DLD1 (cell line): Measurements from ENCODE around the gene AP1M1.

ENCODE experiments used
- in situ Hi-C: cut with HindIII; loops from 2 replicates; pipeline ENCODE4 v1.10.0; 2017; ENCODE audit warnings: low sequenced_read_pairs

AP1M1 gene

DNA sequence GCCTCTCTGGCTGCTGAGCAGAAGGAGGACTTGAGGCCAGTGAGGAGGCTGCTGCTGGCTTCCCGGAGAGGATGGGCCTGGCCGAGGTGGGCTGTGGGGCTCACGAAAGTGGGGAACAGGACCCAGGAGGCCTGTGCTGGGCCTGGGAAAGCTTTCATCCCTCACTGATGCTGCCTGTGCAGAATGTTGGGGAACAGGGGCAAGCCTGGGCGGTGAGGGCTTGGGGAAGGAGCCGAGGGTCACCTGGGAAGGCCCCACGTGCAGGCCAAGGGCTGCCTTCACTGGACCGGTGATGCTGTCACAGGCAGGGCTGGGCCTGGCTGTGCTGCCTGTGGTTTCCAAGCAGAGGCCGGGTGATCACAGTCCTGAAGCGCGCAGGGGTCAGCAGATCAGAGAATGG lies 9.4 kb downstream of the AP1M1 start:
- in situ Hi-C loops: loop anchor here (10.0 kb wide), 1 partner anchor 572 kb away; no protein-coding TSS in a partner anchor

DNA sequence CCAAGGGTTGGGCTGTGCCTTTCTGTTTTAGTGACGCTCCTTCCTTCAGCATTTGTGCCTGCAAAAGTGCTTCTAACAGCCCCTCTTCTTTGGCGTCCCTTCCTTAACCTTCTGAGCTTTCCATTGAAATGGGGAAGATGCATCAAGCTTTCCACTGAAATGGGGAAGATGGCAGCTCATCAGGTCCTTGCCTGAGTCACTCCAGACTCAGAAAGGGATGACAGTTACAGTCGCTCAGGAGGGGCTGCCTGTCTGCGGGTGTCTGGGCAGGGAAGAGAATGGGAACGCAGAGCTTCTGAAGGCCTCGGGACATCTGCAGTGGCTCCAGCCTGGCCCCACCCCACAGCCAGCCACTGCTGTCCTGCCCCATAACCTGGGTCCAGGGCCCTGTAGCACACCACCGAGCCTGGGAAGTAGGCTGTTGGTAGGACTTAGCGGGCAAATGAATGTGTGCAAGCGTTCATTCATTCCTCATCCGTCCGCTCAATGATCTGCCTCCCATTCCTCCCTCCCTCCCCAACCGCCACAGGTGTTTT lies 9.8 kb downstream of the AP1M1 start:
- in situ Hi-C loops: loop anchor here (10.0 kb wide), 1 partner anchor 573 kb away; no protein-coding TSS in a partner anchor

DNA sequence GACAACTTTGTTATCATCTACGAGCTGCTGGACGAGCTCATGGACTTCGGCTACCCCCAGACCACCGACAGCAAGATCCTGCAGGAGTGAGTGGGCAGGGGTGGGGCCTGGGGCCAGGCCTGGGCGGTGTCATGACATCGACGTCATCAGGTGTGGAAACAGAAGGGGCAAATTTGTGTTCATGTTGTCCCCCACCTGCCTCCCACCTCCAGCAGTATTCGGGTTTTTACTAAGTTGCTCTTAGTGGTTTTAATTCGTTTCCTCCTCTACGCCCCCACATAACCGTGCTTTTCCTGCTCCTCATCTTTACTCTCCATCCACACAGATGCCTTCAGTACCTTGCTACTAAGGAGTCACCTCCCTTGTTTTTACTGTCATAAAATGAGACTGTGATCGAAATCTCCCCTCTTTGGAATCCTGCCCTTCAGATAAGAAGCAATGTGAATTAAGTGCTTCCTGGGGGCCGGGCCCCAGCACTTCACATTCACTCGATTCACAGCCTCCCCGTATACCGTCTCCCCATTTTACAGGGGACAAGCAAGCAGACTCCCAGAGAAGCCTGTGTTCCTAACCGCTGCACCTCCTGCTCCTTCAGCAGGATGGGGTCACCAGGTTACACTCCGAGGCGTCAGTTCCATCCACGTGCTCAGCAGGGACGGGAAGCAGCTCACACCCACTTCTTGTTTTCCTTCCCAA lies 10.5 kb downstream of the AP1M1 start:
- in situ Hi-C loops: loop anchor here (10.0 kb wide), 1 partner anchor 573 kb away; no protein-coding TSS in a partner anchor

DNA sequence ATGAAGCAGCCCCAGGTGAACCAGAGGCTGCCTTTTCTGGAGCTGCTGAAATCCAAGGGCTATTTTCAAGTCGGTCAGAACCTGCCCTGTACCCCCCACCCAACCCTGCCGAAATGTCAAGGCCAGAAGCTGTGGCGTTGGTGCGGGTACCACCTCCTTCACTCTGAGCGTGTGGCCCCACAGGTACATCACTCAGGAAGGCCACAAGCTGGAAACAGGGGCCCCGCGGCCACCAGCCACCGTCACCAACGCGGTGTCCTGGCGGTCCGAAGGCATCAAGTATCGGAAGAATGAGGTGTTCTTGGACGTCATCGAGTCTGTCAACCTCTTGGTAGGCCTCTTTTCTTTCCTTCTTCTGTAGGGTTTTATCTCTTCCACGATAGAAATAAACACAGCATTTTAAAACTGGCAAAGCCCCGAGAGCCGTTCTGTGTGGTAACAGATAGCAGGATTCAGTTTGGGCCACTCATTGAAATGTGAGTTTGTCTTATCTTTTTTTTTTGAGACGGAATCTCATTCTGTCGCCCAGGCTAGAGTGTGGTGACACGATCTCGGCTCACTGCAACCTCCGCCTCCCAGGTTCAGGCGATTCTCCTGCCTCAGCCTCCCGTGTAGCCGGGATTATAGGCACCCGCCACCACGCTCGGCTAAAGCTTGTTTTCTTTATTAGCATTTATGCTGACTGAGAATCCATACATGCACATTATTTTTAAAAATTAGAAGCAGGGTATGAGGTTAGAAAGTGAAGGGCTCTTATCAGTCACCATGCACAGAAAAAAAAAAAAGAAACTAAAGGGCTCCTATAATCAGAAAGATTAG lies 11.3 kb downstream of the AP1M1 start:
- in situ Hi-C loops: loop anchor here (10.0 kb wide), 1 partner anchor 574 kb away; no protein-coding TSS in a partner anchor

DNA sequence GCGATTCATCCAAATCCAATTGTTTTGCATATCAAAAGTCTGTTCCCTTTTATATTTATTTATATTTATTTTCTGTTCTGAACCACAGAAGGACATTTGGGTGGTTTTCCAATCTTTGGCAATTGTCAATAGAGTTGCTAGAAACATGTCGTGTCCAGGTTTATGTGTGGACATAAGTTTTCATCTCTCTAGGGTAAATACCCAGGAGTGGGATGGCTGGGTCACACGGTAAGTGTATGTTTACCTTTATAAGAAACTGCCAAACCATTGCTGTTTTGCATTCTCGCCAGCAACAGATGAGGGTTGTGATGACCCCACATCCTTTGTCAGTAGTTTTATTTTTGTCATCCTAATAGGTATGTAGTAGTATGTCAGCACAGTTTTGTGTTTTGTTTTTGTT lies 12.5 kb downstream of the AP1M1 start:
- in situ Hi-C loops: no loop called here

DNA sequence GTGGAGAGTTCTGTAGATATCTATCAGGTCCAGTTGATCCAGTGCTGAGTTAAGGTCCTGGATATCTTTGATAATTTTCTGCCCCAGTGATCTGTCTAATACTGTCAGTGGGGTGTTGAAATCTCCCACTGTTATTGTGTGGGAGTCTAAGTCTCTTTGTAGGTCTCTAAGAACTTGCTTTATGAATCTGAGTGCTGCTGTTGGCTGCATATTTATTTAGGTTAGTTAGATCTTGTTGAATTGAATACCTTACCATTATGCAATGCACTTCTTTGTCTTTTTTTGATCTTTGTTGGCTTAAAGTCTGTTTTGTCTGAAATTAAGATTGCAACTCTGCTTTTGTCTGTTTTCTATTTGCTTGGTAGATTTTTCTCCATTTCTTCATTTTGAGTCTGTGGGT lies 15.4 kb downstream of the AP1M1 start:
- in situ Hi-C loops: no loop called here

DNA sequence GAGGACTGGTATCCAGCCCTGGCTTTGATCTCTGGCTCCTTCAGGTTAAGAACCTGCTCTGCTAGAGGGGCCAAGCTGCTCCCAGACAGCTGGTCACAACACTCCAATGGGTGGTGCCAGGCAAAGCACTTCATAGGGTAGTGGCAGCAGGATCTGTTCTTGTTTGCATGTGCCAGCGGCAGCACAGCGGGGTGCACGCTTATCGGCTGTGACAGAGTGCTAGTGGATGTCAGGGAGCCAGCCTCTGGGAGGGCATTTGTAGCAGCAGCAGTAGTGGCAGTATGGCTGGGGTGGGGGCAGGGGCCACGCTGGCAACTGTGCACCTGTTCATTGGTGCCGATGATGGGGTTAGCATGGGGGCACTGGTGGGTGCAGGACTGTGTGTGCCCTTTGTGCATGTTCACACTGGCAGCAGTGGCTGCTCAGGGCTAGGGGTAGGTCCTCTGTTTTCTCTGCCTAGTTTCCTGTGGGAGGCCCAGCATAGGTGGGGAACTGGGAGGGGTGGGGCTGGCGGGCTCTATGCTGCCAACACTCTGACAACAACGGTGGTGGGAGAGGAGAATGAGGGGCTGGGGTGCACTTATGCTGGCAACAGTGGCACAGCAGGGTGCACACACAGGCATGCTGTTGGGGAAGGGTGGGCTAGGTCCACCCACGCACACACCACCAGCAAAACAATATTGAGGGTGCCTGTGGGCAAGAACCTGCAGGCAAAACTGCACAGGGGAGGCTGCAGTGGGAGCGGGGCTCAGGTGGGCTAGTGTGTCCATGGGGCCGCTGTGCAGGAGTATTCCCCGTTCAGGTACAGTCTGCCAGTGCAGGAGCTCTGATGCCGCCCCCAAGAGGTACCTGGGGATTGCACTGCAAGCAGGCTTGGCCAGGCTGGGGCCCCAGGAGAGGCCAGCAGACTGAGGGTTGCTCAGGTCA lies 19.3 kb downstream of the AP1M1 start:
- in situ Hi-C loops: no loop called here

DNA sequence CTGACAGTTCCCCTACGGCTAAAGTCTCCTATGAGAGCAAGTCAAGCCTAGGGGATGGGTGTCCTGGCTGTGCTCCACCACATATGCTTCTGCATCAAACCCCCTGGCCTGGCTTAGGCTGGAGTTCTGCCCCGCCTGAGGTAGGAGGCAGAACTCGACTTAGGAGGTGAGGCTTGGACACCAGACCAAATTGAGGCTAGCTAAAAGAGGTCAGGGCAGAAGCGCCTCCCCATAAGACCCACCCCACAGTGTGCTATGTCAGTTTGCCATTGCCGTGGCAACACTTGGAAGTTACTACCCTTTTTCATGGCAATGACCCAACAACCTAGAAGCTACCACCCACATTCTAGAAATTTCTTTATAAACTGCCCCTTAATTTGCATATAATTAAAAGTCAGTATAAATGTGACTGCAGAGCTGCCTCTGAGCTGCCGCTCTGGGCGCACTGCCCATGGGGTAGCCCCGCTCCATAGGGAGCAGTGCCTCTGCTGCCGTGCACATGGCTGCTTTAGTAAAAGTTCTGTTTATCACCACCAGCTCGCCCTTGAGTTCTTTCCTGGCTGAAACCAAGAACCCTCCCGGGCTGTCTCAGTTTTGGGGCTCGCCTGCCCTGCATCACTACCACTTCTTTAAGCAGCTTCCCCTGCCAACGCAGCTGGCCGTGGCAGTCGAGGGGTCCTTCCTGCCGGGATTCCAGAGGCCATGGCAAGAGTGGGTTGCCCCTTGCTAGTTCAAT lies 20.2 kb downstream of the AP1M1 start:
- in situ Hi-C loops: no loop called here

DNA sequence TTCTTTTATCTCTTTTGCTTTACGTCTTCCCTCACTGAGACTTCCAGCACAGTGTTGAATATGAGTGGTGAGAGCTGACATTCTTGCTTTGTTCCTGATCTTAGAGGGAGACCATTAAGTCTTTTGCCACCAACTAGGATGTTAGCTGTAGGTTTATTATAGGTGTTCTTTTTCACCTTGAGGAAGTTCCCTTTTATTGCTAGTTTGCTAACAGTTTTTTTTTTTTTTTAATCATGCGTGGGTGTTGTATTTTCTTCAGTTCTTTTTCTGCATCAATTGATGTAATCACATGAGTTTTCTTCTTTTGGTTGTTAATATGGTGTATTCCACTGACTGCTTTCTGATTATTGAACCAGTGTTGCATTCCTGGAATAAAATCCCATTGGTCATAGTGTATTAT lies 21.1 kb downstream of the AP1M1 start:
- in situ Hi-C loops: no loop called here

DNA sequence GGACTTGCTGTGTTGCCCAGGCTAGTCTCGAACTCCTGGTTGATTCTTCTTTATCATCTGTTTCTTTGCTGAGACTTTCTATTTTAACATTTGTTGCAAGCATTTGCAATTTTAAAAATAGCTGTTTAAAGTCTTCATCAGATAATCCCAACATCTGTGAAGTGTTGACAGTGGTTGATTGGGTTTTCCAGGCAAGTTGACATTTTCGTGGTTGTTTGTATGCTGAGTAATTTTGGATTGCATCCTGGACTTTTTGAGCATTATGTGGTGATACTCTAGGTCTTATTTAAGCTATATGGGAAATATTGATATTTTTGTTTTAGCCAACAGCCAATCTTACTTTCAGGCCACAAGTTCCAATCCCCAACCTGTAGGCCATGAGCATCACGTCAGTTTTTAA lies 25.1 kb downstream of the AP1M1 start:
- in situ Hi-C loops: no loop called here

DNA sequence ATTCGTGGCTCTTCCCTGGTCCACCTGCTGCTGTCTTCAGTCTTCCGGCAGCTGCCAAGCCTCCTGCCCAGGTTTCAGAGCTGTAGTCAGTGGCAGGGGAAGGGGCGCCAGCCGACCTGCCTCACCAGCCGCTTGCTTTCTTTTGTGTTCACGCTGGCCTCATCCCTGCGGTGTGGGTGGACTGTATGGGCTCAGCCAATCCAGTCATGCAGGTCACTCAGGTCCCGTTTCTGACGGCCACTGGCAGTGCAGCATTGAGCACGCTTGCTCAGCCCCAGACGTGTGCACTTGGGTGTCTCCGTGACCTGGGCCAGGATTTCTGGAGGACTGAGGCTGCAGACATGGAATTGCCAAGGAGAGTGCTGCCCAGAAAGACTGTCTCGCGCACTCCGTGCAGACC lies 26.0 kb downstream of the AP1M1 start:
- in situ Hi-C loops: no loop called here

DNA sequence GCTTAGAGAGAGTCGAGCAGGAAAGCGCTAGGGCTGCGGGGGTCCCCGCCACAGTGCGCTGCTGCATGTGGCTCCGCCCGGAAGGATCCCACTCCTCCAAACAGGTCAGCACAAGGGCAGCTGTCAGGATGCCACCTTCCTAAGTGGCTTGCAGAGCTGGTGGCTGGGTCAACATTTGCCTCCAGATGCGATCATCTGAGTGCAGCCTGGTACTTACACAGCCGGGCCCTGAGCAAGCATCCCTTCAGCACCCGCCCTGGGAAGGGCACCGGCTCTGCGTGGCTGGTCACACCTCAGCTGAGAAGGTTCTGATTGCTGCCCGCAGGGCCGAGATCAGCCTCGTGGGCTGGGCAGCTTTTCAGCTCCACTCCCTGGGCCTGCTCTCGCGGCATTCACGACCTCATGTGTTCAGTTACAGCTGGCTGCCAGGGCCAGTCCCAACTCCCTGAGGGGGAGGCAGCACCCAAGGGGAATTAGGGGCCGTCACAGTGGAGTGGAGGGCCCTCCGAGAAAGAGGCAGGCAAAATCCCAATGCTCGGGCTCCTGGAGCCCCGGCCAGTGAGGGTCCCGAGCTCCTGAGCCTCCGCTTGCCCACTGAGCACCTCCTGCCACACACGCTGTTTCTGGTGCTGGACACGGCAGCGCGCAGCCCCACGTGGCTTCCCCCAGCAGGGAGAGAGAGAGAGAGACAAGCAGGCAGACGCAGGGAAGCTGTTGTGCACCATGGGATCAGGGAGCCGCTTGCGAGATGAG lies 26.8 kb downstream of the AP1M1 start:
- in situ Hi-C loops: no loop called here

DNA sequence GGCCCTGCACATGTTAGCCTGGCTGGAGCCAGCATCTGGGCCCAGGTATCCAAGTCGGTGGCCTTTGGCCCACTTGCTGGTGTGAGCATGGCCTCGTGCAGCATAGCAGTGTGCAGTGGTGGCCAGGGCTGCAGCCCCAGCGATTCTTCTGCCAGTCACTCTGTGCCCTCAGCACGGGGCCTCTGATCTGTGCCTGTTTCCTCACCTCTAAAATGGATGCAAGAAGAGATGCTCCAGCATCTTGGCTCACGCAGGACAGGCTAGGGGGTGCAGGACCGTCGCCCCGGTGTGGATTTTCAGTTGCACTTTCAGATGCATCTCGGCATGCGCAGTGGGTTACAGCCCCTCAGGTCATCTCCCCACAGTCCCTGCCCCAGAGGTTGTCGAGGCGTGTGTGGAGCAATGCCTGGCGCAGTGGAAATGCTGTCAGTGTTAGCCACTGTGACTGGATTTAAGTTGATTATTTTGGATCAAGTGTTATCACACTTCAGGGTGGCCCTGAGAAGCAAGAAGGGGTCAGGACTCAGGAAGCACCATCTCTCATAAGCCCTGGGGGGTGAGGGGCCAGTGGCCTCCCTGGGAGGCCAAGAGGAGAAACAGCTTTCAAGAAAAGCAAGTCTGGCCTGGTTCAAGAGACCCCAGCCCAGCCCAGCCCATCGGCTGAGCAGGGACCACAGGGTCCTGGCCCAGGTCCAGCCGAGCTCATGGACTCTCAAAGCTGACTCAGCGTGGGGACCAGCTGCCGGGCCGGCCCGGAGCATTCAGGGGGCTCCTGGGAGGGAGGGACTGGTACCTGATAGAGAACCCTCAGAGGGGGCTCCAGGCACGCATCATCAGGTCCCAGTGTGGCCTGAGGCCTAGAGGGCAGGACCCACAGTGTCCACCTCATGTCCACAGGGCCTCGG lies 27.8 kb downstream of the AP1M1 start:
- in situ Hi-C loops: no loop called here

DNA sequence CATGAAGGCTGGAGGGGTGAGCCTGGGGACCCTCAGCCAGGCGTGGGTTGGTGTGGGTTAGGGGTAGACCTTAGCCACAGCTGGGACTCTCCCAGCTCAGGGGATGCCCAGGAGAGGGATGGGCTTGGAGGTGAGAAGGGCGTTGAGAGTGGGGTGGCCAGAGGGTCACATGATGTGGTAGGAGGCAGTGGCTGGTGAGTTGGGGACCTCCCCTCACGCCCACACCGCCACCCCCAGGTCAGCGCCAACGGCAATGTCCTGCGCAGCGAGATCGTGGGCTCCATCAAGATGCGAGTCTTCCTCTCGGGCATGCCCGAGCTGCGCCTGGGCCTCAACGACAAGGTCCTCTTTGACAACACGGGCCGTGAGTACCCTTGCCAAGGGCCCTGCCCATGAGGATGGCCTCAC lies 28.5 kb downstream of the AP1M1 start:
- in situ Hi-C loops: no loop called here

DNA sequence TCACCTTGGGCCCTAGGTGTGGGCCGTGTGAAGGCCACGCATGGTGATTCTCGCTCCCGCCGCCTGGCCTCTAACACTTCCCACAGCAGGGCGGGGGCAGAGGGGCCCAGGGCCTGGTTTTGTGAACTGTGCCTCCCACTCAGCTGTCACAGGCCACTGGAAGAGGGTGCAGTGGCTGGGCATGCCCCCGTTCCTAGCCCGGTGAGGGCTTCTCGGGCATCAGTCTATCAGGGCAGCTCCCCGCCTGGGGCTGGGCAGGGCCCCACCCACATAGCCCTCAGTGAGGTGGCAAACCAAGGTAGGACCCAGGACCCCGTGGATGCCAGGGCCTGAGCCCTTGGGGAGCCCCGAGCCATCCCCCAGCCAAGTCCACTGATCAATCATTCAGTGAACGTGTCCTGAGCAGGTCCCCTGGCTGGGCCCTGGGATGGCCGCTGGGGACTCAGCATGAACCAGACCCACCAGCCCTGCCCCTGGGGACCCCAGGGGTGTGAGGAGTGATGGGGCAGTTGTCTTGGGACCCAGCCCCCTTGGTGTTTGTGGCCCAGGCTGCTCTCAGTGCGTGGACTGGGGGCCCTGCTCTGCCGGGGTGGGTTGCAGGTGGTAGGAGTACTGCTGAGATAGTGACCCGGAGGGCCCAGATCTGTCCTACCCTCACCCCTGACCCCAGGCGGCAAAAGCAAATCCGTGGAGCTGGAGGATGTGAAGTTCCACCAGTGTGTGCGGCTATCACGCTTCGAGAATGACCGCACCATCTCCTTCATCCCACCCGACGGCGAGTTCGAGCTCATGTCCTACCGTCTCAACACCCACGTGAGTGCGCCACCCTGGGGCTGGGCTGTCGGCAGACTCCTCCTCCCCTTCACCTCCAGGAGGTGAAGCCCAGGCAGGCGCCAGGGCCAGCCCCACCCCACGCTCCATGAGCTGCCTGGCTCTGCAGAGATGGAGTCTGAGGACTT lies 29.4 kb downstream of the AP1M1 start:
- in situ Hi-C loops: no loop called here

DNA sequence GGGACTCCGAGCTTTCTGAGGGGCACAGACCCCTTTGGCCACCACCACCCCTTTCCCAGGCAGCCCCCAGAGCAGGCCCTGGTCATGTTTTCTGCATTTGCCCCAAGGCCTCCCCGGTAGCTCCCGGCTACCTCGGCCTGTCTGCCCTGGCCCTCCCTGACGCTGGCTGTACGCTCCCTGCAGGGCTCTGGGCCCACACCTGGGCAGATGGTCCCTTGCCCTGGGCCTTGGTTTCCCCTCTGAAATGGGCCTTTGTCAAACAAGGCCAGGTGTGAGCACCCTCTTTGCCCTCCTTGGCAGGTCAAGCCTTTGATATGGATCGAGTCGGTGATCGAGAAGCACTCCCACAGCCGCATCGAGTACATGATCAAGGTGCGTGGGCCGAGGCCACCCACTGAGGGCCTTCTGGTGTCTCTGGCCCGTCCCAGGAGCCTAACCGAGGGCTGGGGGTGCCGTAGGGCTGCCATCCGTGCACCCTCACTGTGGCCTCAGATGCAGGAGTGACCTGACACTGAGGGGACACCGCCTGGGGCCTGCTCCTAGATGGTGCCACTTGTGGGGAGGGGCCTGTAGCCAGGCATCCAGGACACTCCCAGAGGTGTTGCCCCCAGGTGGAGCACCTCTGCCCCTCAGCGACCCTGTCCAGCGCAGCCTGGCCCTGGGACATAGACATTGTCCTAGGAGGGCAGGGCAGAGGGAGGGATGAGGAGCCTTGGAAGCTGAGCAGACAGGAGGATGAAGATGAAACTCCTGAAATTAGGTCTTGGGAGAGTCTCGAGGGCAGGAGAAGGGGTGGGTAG lies 30.3 kb downstream of the AP1M1 start:
- in situ Hi-C loops: no loop called here
